NCI-H226 (cell line): ENCODE data around the gene GSN.
"Not testable (repeated sequence)": the region's sequence is repeated elsewhere in the genome, so short reads cannot be mapped to it uniquely, and the experiment has no call there.

Experiments used
- DNase-seq: peaks from one replicate; pipeline ENCODE4 v3.0.0-alpha.2; 2015

The GSN gene

GRCh38 chr9:121289772-121290370 lies 21.9 kb downstream of the GSN start:
- no peak for DNase-seq

- not testable (repeated sequence) for DNase-seq
Observed at GRCh38 chr9:121291536-121291935, 23.6 kb downstream of the GSN start.

DNA sequence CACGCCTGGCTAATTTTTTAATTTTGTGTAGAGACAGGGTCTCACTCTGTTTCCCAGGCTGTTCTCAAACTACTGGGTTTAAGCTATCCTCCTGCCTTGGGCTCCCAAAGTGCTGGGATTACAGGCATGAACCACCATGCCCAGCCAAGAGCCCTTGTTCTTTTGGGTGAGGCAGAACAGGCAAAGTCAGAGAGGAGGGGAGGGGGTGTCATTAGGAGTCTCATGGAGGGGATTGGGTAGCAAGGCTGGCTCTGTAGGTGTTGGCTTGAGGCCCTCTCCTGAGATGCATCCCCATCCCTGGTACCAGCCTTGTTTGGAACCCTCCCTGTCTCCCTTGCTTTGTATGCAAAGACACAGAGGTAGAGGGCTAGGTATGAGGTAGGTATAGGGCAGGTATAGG lies 24.1 kb downstream of the GSN start:
- no peak for DNase-seq

GRCh38 chr9:121292801-121293241 lies 24.9 kb downstream of the GSN start:
- DNase-seq: no peak

GRCh38 chr9:121294151-121294743 lies 26.3 kb downstream of the GSN start:
- no peak for DNase-seq

- no peak for DNase-seq
Observed at GRCh38 chr9:121294866-121295661, 27.1 kb downstream of the GSN start.

GRCh38 chr9:121295662-121296191 lies 27.8 kb downstream of the GSN start:
- DNase-seq: no peak

GRCh38 chr9:121296213-121297127 lies 28.5 kb downstream of the GSN start:
- no peak for DNase-seq

- no peak for DNase-seq
Observed at GRCh38 chr9:121297389-121297788, 29.4 kb downstream of the GSN start.

- no peak for DNase-seq
Observed at GRCh38 chr9:121298016-121298538, 30.1 kb downstream of the GSN start.

GRCh38 chr9:121298689-121299466 lies 30.9 kb downstream of the GSN start:
- no peak for DNase-seq

- DNase-seq: no peak
Observed at GRCh38 chr9:121299467-121300282, 31.7 kb downstream of the GSN start.

DNA sequence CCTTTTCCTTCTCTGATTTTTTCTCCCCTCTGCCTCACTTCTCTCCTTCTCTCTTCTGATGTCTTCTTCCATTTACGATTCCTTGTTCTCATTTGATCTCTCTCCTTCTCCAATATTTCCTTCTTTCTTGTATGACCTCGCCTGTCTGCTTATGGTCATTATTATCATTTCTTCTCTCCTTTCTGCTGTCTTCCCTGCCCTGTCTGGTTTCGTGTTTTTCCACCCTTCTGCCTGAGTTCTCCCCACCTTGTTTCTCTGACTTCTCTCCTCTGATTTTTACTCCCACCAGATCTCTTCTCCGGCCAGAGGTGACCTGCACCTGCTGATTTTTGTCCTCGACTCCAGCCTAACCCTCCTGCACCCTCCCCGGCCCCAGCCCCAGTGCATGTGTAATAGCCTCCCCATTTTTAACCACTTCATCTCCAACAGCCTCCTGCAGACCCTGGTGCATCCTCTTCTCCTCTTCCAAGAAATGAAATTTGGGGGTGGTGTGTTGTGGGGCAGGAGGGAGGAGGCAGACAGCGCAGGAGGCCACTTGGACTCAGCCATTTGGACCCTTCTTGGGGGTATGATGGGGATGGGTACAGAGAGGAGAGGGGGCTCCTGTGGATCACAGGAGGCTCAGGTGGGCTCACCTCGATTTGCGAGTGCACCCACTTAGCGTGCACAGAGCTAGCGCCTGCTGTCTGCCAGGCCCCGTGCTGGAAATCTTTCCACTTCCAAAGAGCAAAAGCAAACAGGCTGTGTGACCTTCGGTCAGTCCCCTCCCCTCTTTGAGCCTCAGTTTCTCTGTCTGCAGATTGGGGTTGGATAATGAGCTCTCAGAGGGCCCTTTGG lies 32.5 kb downstream of the GSN start:
- no peak for DNase-seq

GRCh38 chr9:121301881-121302286 lies 33.9 kb downstream of the GSN start:
- no peak for DNase-seq

DNA sequence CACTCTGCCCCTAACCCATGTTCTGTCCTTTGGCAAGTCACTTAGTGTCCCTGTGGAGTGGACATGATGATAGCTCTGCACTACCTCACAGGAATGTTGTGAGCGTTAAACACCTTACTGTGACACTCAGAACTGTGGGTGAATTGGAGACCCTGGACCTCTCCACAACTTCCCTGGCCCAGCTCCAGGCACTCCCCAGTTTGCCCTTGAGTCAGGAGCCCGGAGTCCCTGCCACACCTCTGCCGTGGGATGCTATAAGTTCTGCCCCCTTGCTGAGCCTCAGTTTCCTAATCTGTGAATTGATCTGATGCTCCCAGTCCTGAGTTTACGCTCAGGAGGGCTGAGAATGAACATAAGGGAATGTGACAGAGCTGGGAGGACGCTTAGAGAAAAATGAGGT lies 34.4 kb downstream of the GSN start:
- no peak for DNase-seq

- no peak for DNase-seq
Observed at GRCh38 chr9:121302786-121303185, 34.8 kb downstream of the GSN start.

DNA sequence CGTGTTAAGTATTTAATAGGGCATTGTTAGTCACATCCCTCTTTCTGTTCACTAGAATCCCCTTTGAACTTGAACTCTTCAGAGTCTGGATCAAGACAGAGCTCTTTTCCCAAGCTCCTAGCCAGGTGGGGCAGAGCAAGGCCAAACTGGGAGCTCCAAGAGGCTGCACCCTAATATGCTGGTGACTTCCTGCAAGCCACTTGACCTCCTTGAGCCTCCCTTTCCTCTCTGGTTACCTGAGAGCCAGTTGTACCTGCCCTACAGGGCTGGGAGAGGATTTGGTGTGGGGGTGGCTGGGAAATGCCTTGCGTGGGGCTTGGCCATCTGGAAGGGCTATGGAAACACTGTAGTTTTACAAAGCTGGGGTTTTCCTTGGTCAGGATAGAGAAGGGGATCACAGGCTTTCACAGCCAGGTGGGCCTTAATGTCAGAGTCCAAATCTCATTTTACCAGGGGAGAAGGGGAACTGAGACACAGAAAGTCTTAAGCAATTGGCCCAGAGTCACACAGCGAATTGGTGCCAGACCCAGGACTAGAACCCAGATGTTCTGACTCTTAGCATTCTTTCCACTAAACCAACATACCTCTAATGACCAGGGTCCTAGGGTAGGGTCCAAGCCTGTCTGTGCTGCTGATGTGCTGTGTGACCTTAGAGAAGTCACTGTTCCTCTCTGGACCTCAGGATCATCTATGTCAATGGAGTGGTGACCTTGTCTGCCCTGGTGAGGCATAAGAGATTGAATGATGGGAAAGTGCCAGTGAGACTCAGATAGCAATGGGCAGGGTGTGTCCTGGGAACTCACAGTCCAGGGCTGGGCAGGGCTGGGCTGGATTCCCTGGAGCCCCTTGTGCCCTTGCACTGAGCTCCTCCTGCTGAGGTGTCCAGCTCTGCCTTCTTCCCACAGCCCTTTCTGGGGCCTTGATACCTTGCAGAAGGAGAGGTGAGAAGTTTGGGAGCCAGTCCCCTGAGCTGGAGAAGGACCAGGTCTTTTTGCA lies 35.8 kb downstream of the GSN start:
- no peak for DNase-seq

DNA sequence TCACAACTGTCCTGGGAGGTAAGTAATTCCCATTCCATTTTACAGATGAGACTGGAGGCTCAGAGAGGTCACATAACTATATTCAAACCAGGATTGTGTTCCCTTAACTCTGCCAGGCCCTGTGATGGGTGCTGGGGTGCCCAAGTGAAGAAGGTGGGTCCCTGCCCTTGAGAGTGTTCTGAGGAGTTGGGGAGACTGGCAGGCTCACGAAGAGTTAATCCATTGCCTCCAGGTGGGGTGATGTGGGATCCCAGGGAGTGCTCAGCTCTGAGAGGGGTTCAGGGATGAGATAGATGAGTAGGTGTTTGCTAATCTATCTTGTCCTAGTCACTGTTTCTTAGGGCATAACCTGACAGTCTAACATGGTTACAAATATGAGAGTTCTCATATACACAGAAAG lies 36.7 kb downstream of the GSN start:
- DNase-seq: no peak
